GM18907 (cell line): Measurements from ENCODE around the gene TMEM217.
"Not testable (repeated sequence)": the region's sequence is repeated elsewhere in the genome, so short reads cannot be mapped to it uniquely, and the experiment has no call there.

Source experiments
- ATAC-seq: cut with Tn5 transposase; IDR thresholded peaks from one replicate; pipeline ENCODE4 v1.9.1; 2021; ENCODE audit warnings: mild to moderate bottlenecking, moderate library complexity; ENCODE audit not compliant: unreplicated experiment

The TMEM217 gene

DNA sequence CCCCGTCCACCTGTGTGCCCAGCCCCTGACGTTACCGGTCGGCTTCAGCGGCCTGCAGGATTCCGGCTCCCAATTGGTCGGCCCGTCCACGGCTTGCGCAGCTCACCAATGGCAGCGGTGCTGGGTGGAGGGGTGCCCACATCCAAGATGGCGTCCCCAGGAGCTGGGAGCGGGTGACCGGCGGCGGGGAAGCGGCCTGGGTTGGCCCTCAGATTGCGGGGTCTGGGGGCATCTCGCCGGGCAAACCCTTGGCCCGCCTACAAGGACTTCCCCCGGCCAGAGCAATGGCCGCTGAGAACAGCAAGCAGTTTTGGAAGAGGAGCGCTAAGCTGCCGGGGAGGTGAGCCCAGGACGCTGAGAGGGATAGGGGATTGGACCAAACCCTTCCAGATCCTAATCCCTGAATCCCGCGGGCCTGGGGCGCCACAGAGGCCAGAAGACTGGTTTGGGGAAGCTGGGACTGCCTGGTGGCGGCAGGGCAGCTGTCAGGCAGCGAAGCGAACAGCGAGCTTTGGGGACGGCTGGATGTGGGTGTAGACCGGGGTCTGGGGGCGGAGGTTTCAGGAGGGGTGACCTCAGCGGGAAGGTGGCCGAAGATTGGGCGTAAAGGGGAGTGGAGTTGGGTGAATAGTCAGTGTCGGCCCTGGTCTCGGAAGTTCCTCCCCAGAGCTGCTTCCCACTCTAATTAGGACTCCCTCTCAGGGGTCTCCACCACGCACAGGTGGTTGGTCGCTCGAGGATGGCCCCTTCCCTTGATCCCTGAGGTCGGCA lies at the start of gene TMEM217, which contains the start of gene TBC1D22B:
TSS of gene TMEM217 (minus strand) at position 511 of the 771 bp plus-strand sequence. CDS start 39,114 bp downstream, outside the sequence.
TSS of gene TBC1D22B (plus strand) at position 139 of the 771 bp plus-strand sequence. CDS start at position 285, 146 bp downstream.
- peak; percentile 92 for ATAC-seq

DNA sequence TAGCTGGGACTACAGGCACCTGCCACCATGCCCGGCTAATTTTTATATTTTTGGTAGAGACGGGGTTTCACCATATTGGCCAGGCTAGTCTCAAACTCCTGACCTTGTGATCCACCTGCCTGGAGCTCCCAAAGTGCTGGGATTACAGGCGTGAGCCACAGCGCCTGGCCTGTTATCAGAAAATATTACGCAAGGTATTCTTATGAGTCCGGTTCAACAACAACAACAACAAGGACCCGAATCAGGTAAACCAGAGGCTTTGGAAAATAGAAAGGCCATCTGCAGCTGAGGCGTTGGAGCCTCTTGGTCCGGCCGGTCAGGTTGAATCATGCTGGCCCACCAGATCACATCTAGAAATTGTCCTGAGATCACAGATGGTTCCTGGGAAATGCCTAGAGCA lies 49.5 kb upstream of the TMEM217 start:
- ATAC-seq, result not testable (repeated sequence)

DNA sequence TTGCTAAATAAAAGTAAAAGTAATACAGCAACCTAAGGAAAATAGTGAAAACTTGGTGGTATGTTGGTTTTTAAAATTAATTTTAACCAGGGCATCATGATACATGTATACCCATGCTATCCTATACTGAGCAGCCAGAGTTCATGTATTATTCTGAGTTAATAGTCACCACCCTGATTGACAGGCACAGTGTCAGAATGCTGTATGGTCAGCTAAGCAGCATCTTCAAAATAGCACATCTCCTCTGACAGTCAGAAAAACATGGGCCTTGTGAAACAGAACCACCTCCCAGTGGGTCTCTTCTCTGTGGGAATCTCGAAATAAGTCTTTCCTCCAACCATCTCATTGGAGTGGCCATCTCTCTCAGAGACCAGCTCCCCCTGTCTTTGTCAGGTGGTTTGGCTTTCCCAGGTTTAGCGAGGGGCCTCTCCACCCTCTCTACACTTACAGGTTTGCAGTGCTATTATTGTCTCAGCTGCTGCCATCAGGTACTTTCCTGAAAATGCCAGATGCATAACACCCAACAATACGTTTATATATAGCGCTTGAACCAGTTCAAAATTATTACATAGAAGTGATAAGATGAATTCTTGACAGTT lies 48.8 kb upstream of the TMEM217 start:
- no peak for ATAC-seq

DNA sequence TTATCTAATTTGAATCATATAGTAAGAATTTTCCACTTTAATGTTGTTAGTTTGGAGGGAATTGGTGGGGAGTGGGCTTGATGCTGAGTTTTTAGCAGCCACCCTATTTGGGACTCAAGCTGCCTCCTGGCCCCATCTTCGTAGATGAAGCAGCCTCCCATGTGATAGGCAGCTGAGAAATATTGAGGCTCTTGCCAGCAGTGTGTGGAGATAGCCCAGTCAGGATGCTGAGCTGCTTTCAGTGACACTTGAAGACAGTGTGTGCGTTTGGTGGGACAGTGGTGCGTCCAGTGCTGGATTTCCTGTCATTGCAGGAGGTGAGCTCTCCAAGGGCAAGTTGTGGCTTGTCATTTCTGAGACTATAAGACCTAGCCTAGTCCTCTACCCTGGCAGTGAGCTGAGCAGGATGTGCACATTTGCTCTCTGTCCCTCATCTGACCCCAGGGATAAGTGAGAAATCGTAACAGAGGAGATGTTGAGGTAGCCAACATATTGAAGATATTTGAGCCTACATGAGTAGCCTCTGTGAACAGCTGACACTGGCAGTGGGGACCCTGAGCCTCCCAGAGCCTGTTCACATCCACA lies 48.0 kb upstream of the TMEM217 start:
- ATAC-seq, result no peak

DNA sequence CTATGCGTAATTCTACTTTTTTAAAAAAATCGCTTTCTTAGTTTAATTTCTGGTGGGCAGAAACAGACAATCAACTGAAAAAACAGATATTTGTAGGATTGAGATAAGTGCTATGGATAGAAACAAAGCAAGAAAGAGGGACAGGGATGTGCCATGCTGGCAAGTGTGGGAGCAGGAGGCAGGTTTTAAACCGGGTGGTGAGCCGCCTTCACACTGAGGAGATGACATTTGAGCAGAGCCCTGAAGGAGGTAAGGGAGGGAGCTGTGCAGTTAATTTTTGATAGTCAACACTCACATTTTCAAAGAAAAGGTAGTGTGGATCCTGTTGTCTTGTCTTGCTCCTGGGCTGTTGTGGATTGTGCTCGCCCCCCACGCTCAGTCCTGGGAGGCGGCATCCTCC lies 46.8 kb upstream of the TMEM217 start:
- no peak for ATAC-seq

DNA sequence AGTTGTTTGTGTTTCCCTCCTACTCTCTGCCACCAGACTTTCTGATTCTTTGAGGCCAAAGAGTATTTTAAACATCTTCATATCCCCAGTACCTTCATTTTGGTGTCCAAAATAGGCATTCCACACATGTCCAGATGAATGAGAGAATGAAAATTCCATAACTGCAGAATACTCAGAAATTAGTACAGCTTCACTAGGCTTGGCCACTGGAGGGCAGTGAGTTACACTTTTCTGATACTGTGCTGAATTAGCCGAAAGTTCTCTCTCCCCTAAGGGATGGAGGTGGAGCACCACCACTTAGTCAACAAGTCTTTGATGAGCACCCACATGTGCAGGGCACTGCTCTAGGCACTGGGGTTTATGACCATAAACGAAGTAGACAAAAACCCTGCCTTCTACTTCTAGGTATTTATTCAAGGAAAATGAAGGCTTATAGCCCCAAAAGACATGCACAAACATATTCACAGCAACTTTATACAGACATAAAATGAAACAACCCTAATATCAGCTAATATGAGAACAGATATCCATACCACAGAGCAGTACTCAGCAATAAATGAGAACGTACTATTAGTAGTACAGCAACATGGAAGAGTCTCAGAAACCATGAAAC lies 46.1 kb upstream of the TMEM217 start:
- no peak for ATAC-seq

DNA sequence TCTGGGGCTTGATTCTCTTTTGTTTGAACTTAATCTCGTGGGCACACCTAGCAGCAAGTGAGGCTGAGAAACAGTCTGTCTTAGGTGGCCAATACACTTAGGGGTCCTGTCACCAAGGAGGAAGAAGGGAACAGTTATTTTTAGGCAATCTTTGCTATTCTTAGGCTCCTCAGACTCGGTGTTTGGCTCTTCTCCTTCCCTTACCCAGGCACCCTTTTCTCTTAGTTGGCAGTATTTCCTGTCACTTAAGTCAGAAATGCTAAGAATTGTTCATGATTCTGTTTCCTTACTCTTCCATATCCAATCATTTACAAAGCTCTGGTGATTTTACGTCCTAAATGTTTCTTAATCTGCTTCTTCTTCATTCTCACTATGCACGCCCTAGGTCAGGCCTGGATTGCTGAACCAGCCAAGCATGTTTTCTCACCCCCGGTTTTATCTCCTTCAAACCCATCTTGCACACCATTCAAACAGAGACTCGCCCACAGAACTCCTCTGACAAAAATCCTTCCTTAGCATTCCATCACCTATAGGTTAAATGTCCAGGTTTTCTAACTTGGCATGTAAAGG lies 45.2 kb upstream of the TMEM217 start:
- ATAC-seq, result no peak

DNA sequence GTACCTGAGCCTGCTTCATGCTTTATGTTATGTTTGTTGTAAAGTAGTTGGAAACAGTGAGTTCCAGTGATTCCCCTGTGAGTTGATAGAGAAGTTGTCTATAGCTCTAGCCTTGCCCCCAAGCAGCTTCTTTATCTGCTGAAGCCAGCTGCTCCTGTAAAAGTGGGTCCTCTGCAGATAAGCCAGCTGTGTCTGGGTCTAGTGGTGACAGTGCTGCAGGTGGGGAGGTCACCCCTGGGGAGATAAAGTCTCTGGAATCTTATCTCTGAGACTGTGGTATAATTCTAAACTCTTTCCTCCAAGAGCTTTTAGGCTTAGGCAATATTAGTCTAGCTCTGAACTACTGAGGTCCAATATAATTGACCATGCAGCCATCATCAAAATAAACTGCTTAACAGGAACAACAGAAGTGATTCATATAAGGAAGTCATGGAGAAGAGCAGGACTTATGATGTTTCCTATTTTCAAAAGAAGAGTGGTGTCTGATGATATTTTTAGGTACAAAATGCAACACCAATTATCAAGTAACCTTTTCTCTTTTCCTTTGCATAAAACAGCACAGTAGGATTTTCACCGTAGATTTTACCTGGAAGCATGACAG lies 44.2 kb upstream of the TMEM217 start:
- no peak for ATAC-seq

DNA sequence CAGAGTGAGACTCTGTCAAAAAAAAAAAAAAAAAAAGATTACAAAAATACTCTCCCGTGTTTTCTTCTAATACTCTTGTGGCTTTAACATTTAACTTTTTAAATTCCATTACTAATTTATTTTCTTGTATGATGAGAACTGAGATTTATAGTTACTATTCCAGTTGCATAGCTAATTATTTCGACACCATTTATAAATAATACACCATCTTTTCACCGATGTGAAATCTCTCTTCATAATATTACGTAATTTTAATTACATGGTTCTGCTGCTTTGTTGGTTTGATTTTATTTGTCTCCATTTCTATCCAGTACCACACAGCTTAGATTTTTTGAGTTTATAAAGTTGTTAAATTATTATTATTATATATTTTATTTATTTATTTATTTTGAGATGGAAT lies 42.0 kb upstream of the TMEM217 start:
- ATAC-seq, result no peak

DNA sequence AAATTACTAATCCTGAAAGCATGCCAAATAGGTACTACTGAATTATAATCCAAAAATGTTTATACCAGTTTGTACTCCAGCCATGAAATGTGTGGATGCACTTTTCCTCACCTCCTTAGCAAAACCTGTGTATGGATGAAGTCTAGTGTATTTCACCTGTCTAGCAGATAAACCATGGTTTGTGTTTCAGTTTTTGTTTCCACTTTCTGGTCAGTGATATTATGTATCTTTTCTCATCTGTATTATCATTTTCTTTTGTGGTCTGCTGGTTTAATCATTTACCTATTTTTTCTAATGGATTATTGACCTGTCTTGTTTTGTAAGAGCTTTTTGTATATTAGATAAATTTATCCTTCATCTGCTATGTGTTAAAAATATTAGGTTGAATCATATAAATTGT lies 41.0 kb upstream of the TMEM217 start:
- ATAC-seq, result peak; percentile 61

DNA sequence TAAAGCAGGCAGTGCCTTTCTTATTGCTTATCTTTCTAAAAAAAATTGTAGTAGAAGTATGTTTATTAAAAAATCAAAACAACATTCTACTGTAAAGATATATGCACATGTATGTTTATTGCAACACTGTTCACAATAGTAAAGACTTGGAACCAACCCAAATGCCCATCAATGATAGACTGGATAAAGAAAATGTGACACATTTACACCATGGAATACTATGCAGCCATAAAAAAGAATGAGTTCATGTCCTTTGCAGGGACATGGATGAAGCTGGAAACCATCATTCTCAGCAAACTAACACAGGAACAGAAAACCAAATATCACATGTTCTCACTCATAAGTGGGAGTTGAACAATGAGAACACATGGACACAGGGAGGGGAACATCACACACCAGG lies 39.7 kb upstream of the TMEM217 start:
- ATAC-seq, result not testable (repeated sequence)

DNA sequence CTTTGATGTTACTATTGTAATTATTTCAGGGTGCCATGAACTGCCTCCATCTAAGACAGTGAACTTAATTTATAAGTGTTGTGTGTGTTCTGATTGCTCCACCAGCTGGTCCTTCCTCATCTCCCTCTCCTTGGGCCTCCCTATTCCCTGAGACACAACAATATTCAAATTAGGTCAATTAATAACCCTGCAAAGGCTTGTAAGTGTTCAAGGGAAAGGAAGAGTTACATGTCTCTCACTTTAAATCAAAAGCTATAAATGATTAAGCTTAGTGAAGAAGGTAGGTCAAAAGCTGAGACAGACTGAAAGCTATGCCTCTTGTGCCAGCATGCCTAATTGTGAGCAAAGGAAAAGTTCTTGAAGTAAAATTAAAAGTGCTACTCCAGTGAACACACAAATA lies 35.5 kb upstream of the TMEM217 start:
- no peak for ATAC-seq

DNA sequence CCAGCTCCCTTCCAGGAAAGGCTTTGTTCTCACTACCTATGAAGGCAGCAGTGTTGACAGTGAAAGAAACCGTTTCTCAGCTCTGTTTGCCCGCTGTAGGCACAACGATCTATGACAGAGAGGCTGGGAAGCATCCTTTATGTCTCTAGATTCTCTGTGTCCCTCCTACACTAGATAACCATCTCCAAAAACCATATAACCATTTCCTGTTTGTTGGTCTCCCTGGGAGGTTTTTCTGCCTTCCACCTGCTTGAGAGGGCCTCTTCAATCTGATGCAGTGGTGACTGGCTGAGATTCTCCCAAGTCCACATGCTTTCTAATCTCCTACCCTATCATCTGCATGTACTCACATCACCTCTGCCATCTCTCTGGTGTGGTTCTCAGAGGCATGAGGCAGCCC lies 32.0 kb upstream of the TMEM217 start:
- ATAC-seq, result peak; percentile 37

DNA sequence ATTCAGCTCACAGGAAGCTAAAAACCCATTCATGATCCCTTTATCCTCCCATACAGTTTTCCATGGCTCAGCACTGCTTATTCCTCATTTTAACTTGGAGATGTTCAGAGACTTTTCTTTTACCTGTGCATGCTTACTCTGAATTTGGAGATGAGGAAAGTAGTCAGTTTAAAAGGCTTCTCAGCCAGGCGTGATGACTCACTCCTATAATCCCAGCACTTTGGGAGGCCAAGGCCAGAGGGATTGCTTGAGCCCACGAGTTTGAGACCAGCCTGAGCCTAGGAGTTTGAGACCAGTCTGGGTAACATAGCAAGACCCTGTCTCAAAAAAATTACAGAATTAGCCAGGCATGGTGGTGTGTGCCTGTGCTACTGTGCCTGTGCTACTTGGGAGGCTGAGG lies 30.3 kb upstream of the TMEM217 start:
- no peak for ATAC-seq

DNA sequence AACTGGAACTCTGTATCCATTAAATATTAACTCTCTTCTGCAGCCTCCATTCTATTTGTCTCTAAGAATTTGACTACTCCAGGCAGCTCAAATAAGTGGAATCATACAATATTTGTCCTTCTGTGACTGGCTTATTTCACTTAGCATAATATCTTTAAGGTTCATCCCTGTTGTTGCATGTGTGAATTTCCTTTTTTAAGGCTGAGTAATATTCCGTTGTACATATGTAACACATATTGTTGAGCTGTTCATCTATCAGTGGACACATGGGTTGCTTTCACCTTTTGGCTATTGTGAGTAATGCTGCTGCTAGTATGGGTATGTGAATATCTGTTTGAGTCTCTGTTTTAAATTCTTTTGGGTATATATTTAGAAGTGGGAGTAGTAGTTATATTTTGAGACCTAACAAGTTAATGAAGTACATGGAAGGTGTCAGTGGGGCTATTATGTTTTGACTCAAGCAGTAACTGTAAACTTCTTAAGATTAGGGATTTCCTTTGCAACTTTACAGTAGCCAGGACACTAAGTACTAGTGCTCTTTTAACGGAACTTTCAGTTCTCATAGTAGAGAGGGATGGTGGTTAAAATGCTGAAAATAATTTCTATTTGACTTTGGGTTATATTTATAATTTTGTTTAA lies 29.7 kb upstream of the TMEM217 start:
- no peak for ATAC-seq

DNA sequence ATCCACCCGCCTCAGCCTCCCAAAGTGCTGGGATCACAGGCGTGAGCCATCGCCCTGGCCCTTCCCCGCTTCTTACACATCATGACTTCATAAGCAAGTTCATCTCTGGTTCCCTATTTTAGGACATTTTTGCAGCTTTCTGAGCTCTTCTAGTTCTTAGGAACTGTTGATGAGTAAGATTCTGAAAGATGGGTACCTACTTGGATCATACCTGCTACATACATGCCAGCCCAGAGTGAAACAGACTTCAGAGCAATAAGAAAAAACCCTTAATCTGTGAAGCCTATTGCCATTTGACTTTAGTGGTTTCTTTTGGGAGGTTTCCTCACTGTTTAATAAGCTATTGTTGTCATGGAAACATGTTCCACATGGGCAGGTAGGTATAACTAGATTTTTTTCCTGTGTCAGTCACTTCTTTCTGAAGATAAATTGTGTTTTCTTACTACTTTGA lies 27.9 kb upstream of the TMEM217 start:
- ATAC-seq, result no peak

DNA sequence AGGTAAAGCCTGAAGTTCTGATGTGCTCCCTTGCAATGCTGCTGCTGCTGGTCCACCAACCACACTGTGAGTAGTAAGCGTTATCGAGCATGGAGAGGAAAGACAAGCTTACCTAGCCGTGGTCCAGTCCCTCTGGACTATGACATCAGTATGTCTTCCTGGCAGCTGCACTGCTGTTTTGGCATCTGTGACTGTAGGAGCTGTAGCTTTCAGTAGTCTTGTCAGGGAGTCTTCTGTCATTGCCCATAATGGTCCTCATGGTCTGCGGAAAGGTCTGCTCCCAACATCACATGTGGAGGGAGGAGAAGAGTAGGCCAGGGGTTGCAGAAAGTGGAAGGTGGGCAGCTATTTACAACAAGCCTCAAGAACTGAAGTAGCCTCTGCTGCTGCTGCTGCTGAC lies 26.8 kb upstream of the TMEM217 start:
- ATAC-seq, result no peak

DNA sequence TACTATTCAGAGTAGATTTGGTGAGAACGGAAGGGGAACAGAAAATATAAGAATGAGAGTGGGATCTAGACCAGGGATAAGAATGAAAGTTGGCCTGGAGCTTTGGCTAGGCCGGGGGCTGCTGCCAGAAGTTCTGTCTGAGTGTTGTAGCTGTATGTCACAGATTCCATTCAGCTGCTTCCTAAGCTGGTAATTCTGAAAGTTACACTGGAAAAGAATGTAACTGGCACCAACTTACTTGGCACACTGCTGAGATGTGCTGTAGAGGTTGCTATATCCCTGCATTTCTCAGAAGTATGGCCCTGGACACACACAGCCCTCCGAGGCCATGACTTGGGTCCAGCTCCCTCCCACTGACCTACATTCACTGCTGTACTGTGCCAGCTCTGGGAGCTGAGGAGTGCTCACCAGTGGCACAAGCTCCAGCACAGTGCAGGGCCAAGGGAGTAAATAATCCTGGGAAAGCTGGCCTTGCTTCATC lies 25.8 kb upstream of the TMEM217 start:
- ATAC-seq, result no peak

DNA sequence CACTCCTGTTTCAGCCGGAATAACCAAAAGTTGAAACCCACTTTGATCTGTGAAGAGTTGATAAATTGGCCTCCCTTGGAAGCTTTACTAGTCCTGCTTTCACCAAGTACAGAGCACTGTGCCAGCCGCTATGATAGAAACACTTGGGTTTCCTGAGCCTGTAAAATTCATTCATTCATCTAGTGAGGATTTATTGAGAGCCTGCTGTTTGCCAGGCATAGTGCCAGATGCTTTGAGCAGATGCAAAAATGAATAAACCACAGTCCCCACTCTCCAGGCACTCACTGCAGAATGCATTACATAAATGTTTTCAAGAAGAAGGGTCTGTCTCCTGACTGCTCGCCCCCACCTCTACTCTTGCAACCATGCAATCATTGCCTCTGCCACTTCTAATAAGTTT lies 25.3 kb upstream of the TMEM217 start:
- no peak for ATAC-seq

DNA sequence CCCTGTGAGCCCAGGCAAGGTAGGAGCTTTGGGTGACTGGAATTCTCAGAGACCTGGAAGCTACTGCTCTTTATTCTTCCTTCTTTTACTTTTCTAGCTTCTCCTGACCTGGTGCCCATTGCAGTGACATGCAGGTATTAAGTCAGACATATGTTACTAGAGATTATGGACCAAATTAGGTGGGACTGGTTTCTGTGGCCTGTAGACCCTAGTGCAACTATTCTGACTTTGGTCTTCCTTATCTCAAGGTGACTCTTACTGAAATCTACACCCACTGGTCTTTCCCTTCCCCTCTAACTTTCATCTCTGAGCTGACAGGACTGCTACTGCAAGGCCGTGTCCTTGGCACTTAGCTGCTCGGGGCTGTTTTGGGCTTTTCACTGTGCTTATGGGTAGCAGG lies 24.4 kb upstream of the TMEM217 start:
- ATAC-seq, result no peak
